Astrocyte (in vitro differentiated cells and primary cell): ENCODE results near the gene RPAP2. TPM values are rescaled to one million over a fixed set of nuclear protein-coding genes. Genes with fewer than 3 reads are reported as not detected.

Source experiments
- DNase-seq: peaks from one replicate; pipeline ENCODE4 v3.0.0-alpha.2; 2010; ENCODE audit warnings: low read depth
- FAIRE-seq: peaks from 2 replicates; lab custom pipeline; 2011; peaks lifted over from hg19 to GRCh38; lab: Jason Lieb, UNC
- H2AFZ ChIP-seq: 2 replicates; pipeline ENCODE4 v1.6.0; 2012; ENCODE audit warnings: low read depth, low read length, inconsistent platforms
- H3K27ac ChIP-seq: 2 replicates; pipeline ENCODE4 v1.5.1; 2011; ENCODE audit warnings: low read depth, low read length, inconsistent platforms
- H3K27me3 ChIP-seq: 2 replicates; pipeline ENCODE4 v1.6.0; 2011; ENCODE audit warnings: low read length, inconsistent platforms; ENCODE audit not compliant: insufficient read depth
- H3K36me3 ChIP-seq: 2 replicates; pipeline ENCODE4 v1.5.1; 2011; ENCODE audit warnings: low read length, inconsistent platforms; ENCODE audit not compliant: insufficient read depth
- H3K4me1 ChIP-seq: 2 replicates; pipeline ENCODE4 v1.5.1; 2011; ENCODE audit warnings: low read length, inconsistent platforms; ENCODE audit not compliant: insufficient read depth
- H3K4me2 ChIP-seq: 2 replicates; pipeline ENCODE4 v1.6.0; 2012; ENCODE audit warnings: low read length, inconsistent platforms
- H3K4me3 ChIP-seq: 2 replicates; pipeline ENCODE4 v1.5.1; 2011; ENCODE audit warnings: low read depth, mild to moderate bottlenecking, low read length, inconsistent platforms; ENCODE audit not compliant: insufficient read depth
- H3K79me2 ChIP-seq: 2 replicates; pipeline ENCODE4 v1.6.0; 2012; ENCODE audit warnings: mild to moderate bottlenecking, low read length, inconsistent platforms; ENCODE audit not compliant: insufficient read depth
- H3K9ac ChIP-seq: 2 replicates; pipeline ENCODE4 v1.6.0; 2012; ENCODE audit warnings: mild to moderate bottlenecking, low read length, inconsistent platforms
- H3K9me3 ChIP-seq: 2 replicates; pipeline ENCODE4 v1.5.1; 2012; ENCODE audit warnings: low read depth, mild to moderate bottlenecking, low read length, inconsistent platforms; ENCODE audit not compliant: insufficient read depth
- H4K20me1 ChIP-seq: 2 replicates; pipeline ENCODE4 v1.6.0; 2012; ENCODE audit warnings: low read length, inconsistent platforms; ENCODE audit not compliant: insufficient read depth
- H3K27ac Mint-ChIP-seq: one replicate; pipeline ENCODE4 v1.8.0; 2021; ENCODE audit warnings: mild to moderate bottlenecking, mixed read lengths; ENCODE audit not compliant: unreplicated experiment
- H3K27me3 Mint-ChIP-seq: one replicate; pipeline ENCODE4 v1.8.0; 2021; ENCODE audit warnings: low read depth, mixed read lengths; ENCODE audit not compliant: unreplicated experiment
- H3K36me3 Mint-ChIP-seq: one replicate; pipeline ENCODE4 v1.8.0; 2021; ENCODE audit warnings: low read depth, mixed read lengths; ENCODE audit not compliant: unreplicated experiment
- H3K4me1 Mint-ChIP-seq: one replicate; pipeline ENCODE4 v1.8.0; 2021; ENCODE audit warnings: low read depth, mixed read lengths; ENCODE audit not compliant: unreplicated experiment
- H3K4me3 Mint-ChIP-seq: one replicate; pipeline ENCODE4 v1.8.0; 2021; ENCODE audit warnings: mild to moderate bottlenecking, moderate library complexity, mixed read lengths; ENCODE audit not compliant: unreplicated experiment
- H3K9me3 Mint-ChIP-seq: one replicate; pipeline ENCODE4 v1.8.0; 2021; ENCODE audit warnings: mild to moderate bottlenecking, mixed read lengths; ENCODE audit not compliant: unreplicated experiment
- CTCF ChIP-seq: IDR thresholded peaks from 2 replicates; pipeline ENCODE4 v1.5.1; 2011; ENCODE audit warnings: low read depth, mild to moderate bottlenecking, inconsistent platforms, low read length, moderate library complexity; ENCODE audit not compliant: insufficient read depth
- EZH2 ChIP-seq: IDR thresholded peaks from 2 replicates; pipeline ENCODE4 v1.6.1; 2012; ENCODE audit warnings: mild to moderate bottlenecking, low read length, inconsistent platforms; ENCODE audit not compliant: insufficient read depth
- total RNA-seq: library from RNA; stranded (reverse); gene quantifications from 2 replicates; pipeline ENCODE4 v1.2.1, GENCODE V29; 2021

RPAP2 gene
- total RNA-seq, 1 donor from 2014 or later, result 23.0 TPM

GRCh38 chr1:92365378-92366039 is 66.7 kb downstream of the RPAP2 start:
- TF ChIP-seq EZH2 (no peak), CTCF (no peak)
- no peak overlapping the region for H3K4me2 ChIP-seq
- DNase-seq (no peak), FAIRE-seq (no peak)
- Mint-ChIP-seq H3K4me1 (no peaks in the 10 kb centered on the region), H3K4me3 (no peak overlapping the region), H3K27me3 (no peaks in the 10 kb centered on the region), H3K9me3 (no peaks in the 10 kb centered on the region), H3K27ac (no peak overlapping the region), H3K36me3 (no peaks in the 10 kb centered on the region)
- H3K9me3 ChIP-seq, result no peaks in the 10 kb centered on the region
- no peaks in the 10 kb centered on the region for H3K4me1 ChIP-seq
- no peak overlapping the region for H3K9ac ChIP-seq
- H3K27ac ChIP-seq, result no peak overlapping the region
- no peaks in the 10 kb centered on the region for H3K79me2 ChIP-seq
- no peaks in the 10 kb centered on the region for H3K27me3 ChIP-seq
- no peaks in the 10 kb centered on the region for H4K20me1 ChIP-seq
- H2AFZ ChIP-seq, result no peak overlapping the region
- H3K4me3 ChIP-seq, result no peak overlapping the region
- peaks cover 10% of the 10 kb centered on the region for H3K36me3 ChIP-seq

GRCh38 chr1:92366040-92366395 is 67.2 kb downstream of the RPAP2 start:
- Histone ChIP-seq H3K27ac (no peak overlapping the region), H2AFZ (no peak overlapping the region), H3K9ac (no peak overlapping the region), H3K9me3 (no peaks in the 10 kb centered on the region), H3K4me1 (no peaks in the 10 kb centered on the region), H3K4me3 (no peak overlapping the region), H3K36me3 (peaks cover 10% of the 10 kb centered on the region), H3K4me2 (no peak overlapping the region), H3K27me3 (no peaks in the 10 kb centered on the region), H4K20me1 (no peaks in the 10 kb centered on the region), H3K79me2 (no peaks in the 10 kb centered on the region)
- Mint-ChIP-seq H3K4me3 (no peak overlapping the region), H3K27me3 (no peaks in the 10 kb centered on the region), H3K27ac (no peak overlapping the region), H3K9me3 (no peaks in the 10 kb centered on the region), H3K4me1 (no peaks in the 10 kb centered on the region), H3K36me3 (no peaks in the 10 kb centered on the region)
- DNase-seq (no peak), FAIRE-seq (no peak)
- TF ChIP-seq EZH2 (no peak), CTCF (no peak)

- Histone ChIP-seq H3K79me2 (no peaks in the 10 kb centered on the region), H3K4me3 (no peak overlapping the region), H3K4me2 (no peak overlapping the region), H3K27me3 (no peaks in the 10 kb centered on the region), H4K20me1 (no peaks in the 10 kb centered on the region), H3K9ac (no peak overlapping the region), H3K4me1 (no peaks in the 10 kb centered on the region), H3K36me3 (peaks cover 10% of the 10 kb centered on the region), H3K9me3 (no peaks in the 10 kb centered on the region), H3K27ac (no peak overlapping the region), H2AFZ (no peak overlapping the region)
- TF ChIP-seq CTCF (no peak), EZH2 (no peak)
- Mint-ChIP-seq H3K4me1 (peaks cover 4% of the 10 kb centered on the region), H3K27ac (no peak overlapping the region), H3K4me3 (no peak overlapping the region), H3K27me3 (no peaks in the 10 kb centered on the region), H3K9me3 (no peaks in the 10 kb centered on the region), H3K36me3 (no peaks in the 10 kb centered on the region)
- no peak for FAIRE-seq
- no peak for DNase-seq
Observed at GRCh38 chr1:92367496-92367895, 68.6 kb downstream of the RPAP2 start.
